ENCODE data around the gene BAIAP3. TPM values are rescaled to one million over a fixed set of nuclear protein-coding genes. Genes with fewer than 3 reads are reported as not detected.

BAIAP3 gene
- total and polyA plus RNA-seq, 2 of the 8 experiments (the other 6 are each of a cell fraction or from before 2014, with no cell fraction given) = 2.9 to 6.8 TPM

DNA sequence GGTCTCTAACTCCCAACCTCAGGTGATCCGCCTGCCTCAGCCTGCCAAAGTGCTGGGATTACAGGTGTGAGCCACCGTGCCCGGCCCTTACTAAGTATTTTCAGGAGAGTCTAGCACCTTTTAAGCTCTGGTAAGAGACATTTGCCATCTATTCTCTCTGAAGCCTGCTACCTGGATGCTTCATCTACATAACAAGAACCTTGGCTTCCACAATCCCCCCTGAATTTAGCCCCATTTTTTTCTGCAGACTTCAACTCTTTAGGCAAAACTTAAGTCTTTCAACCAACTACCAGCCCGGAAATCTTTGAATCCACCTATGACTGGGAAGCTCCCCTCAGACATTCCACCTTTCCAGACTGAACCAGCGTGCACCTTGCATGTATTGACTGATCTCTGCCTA, 38.0 kb upstream of the BAIAP3 start:
- ChIA-PET POLR2A (ENCODE audit: partially characterized antibody) (interaction anchor here (1.2 kb wide), 1 partner anchor 50 kb away, joined by 3 read pairs; no protein-coding TSS in a partner anchor), CTCF (ENCODE audit: partially characterized antibody) (interaction anchor here (1.1 to 1.6 kb wide), 4 partner anchors 16 to 83 kb away, joined by 3 to 4 read pairs (median 3); no protein-coding TSS in a partner anchor)
- no peak overlapping the region for H2BK120ac ChIP-seq (replicated peaks; ENCODE audit: low read depth, low read length)
- H3K4me2 ChIP-seq (ENCODE audit: insufficient read depth in 1 of 2, low read depth in 2 of 2, low read length in 2 of 2) = peak overlapping the region in 1 of 2 experiments; percentile 42; a peak in 2 of 4 replicates
- no peak overlapping the region for H2AFZ ChIP-seq (ENCODE audit: low read length)
- FAIRE-seq (no peak), DNase-seq (ENCODE audit: low read depth in 1 of 2, low spot score in 2 of 2) (no peak)
- no peaks in the 10 kb centered on the region for H3K36me3 ChIP-seq (ENCODE audit: control insufficient read depth in 2 of 4, insufficient read depth in 4 of 4, low read length in 3 of 4)
- H3K27ac ChIP-seq (ENCODE audit: low read depth, low read length) = no peak overlapping the region
- H3K27me3 ChIP-seq (replicated peaks in 1 of 4; ENCODE audit: control insufficient read depth in 3 of 4, extremely low read depth in 1 of 4, insufficient read depth in 3 of 4, low read length in 3 of 4) = peaks cover 2 to 14% (median 9%) of the 10 kb centered on the region in 4 experiments; a peak in 6 of 7 replicates
- H3K4me3 ChIP-seq (ENCODE audit: extremely low read depth in 1 of 4, insufficient read depth in 2 of 4, low read depth in 3 of 4, low read length in 4 of 4) = no peak overlapping the region
- 25% methylated on average over 5 of the region's 5 CpGs; no CpG with 5 or more reads in 1 of the 2 experiments for WGBS, 2 experiments (ENCODE audit: extremely low coverage in 1 of 2, insufficient coverage in 1 of 2, insufficient read length in 1 of 2, insufficient replicate concordance in 2 of 2, low coverage in 1 of 2, low lambda C conversion rate in 2 of 2, missing lambda C conversion rate in 1 of 2)
- H3K4me1 ChIP-seq (replicated peaks in 1 of 4; ENCODE audit: control insufficient read depth in 3 of 4, insufficient read depth in 4 of 4, low read length in 3 of 4) = peaks cover 0 to 6% (median 1%) of the 10 kb centered on the region in 4 experiments; a peak in 5 of 7 replicates
- no peak overlapping the region for H2BK5ac ChIP-seq (ENCODE audit: low read depth, low read length)
- H4K91ac ChIP-seq (replicated peaks; ENCODE audit: insufficient read length, low read length) = no peak overlapping the region
- no peaks in the 10 kb centered on the region for H3K79me2 ChIP-seq (ENCODE audit: control insufficient read depth in 1 of 2, insufficient read depth in 2 of 2, low read length in 2 of 2)
- H3K23me2 ChIP-seq (ENCODE audit: low read depth, low read length) = no peaks in the 10 kb centered on the region; the same call in 1 of the 2 replicates
- no peak overlapping the region for H4K5ac ChIP-seq (ENCODE audit: insufficient read length, low read depth, low read length)
- no peaks in the 10 kb centered on the region for H3K9me3 ChIP-seq (ENCODE audit: insufficient read depth in 2 of 2, low read depth in 1 of 2, low read length in 1 of 2)
- H3K56ac ChIP-seq (replicated peaks; ENCODE audit: insufficient read length, low read depth, low read length) = no peak overlapping the region
- no peak overlapping the region for H3K4ac ChIP-seq (replicated peaks; ENCODE audit: insufficient read length, low read depth, low read length)
- no peak overlapping the region for H3K9ac ChIP-seq (replicated peaks in 1 of 4; ENCODE audit: extremely low read depth in 1 of 4, low read depth in 3 of 4, low read length in 3 of 4)
- no peak overlapping the region; the same call in 1 of the 2 replicates for H3K18ac ChIP-seq (ENCODE audit: extremely low read depth, low read length)
- no peaks in the 10 kb centered on the region; the same call in 1 of the 2 replicates for H3K79me1 ChIP-seq (ENCODE audit: low read depth, low read length)
- H3K14ac ChIP-seq (ENCODE audit: insufficient read length) = no peak overlapping the region
- no peak overlapping the region for H3K23ac ChIP-seq (ENCODE audit: insufficient read length)
- no peak overlapping the region for H2BK15ac ChIP-seq (ENCODE audit: low read length)
- no peak overlapping the region for H2BK20ac ChIP-seq (ENCODE audit: low read length)
- H2AK5ac ChIP-seq (ENCODE audit: low read depth, low read length) = no peak overlapping the region
- H4K20me1 ChIP-seq (replicated peaks in 1 of 2; ENCODE audit: control insufficient read depth in 1 of 2, insufficient read depth in 2 of 2, low read length in 2 of 2) = peaks cover 0 to 2% of the 10 kb centered on the region in 2 experiments
- no peak overlapping the region for H4K8ac ChIP-seq (ENCODE audit: extremely low read depth, insufficient read depth, low read length)
- H2BK12ac ChIP-seq (ENCODE audit: low read depth, low read length) = no peak overlapping the region
- TF ChIP-seq TBP (IDR thresholded peaks at IDR 0.05; ENCODE audit: low read depth, low read length) (no peak), SIX5 (IDR thresholded peaks at IDR 0.05; ENCODE audit: low read depth, low read length) (no peak), CBX8 (IDR thresholded peaks at IDR 0.05; ENCODE audit: borderline replicate concordance, low read depth, low read length) (no peak)
